ENCODE results near the gene SLAMF6.
"Not testable (repeated sequence)": the region's sequence is repeated elsewhere in the genome, so short reads cannot be mapped to it uniquely, and the experiment has no call there.

The SLAMF6 gene

GRCh38 chr1:160542303-160542945 lies 19.4 kb upstream of the SLAMF6 start:
- no peak for DNase-seq (ENCODE audit: low read depth in 2 of 2)

GRCh38 chr1:160541622-160542302 lies 18.7 kb upstream of the SLAMF6 start:
- DNase-seq (ENCODE audit: low read depth in 2 of 2) = no peak

DNA sequence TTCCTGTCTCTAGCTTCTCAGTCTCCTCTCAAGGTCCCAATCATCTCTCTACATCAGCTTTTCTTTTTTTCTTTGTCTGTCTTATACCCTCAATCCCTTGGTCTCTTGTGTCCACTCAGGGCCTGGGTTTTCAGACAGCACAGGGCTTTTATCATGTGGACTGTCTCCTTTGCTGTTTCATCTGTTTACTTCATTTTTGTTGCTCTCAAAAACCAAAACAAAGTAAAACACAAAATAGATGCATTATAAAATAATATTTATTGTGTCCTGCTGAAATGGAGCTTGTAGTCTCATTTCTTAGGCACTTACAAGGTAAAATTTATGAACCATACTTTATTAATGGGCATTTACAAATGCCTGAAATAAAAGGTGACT lies 17.8 kb upstream of the SLAMF6 start:
- DNase-seq (ENCODE audit: low read depth in 2 of 2) = no peak

DNA sequence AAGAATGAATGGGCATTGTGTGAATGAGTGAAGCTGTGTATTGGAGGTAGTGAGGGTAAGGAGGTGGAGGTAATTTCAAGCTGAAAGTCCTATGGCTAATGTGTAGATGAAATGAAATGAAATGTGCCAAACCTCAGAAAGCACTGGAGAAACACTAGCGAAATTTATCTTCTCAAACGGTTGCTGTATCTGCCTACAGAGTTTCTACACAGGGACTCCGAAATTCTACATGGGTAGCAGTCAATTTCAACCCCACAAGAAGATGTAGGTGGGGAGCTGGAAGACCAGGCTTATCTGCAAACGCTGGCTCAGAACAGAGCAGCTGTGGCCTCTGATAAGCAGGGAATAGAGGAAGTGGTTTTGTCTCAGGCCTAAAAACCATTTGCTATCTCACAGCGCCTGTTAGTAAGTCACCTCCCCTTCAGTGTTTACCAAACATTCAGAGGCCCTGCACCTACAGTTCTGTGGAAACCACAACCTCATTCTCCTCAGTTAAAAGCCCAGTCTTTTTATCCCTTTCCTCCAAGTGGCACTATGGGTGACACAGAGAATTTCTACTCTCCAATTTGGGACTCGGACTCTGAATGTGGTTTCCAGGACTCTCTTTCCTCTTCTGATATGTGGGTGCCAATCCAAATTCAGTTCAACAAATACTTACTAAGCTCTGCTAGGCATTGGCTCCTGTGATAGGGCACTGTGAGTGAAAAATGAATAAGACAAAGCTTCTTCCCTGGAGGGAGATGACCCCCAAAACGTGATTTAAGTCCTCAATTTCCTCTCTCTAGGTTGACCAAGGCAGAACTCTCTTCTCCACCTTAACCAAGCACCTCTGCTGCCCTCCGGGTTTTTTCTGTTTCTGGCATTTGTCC lies 17.2 kb upstream of the SLAMF6 start:
- no peak for DNase-seq (ENCODE audit: low read depth in 2 of 2)

GRCh38 chr1:160539684-160539989 lies 16.6 kb upstream of the SLAMF6 start:
- DNase-seq (ENCODE audit: low read depth in 2 of 2) = no peak

DNA sequence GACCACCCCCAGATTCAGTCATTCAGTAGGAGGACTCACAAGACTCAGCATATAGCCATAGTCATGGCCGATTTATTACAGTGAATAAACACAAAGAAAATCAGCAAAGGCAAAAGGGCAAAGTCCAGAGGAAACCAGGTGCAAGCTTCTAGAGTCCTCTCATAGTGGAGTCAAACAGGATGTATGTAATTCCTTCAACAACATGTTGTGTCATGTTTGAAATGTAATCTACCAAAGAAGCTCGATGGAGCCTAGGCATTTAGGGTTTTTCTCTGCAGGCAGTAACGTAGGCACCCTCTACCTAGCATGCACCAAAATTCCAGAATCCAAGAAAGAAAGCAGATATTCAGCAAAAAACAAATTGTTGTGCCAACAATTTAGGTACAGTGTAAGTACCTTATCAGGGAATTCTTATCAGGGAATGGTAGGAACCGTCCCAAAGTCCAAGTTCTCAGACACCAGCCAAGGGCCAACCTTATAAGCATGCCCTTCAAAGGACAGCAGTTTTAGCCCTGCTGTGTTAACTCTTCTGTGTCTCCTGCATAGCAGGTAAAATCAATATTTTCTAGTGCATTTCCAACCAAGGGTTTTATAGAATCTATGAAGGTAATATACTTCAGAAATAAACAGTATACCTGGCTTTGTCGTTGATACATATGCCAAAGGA lies 16.1 kb upstream of the SLAMF6 start:
- no peak for DNase-seq (ENCODE audit: low read depth in 2 of 2)

- DNase-seq (ENCODE audit: low read depth in 2 of 2) = no peak
Observed at GRCh38 chr1:160537714-160538665, 14.9 kb upstream of the SLAMF6 start.

DNA sequence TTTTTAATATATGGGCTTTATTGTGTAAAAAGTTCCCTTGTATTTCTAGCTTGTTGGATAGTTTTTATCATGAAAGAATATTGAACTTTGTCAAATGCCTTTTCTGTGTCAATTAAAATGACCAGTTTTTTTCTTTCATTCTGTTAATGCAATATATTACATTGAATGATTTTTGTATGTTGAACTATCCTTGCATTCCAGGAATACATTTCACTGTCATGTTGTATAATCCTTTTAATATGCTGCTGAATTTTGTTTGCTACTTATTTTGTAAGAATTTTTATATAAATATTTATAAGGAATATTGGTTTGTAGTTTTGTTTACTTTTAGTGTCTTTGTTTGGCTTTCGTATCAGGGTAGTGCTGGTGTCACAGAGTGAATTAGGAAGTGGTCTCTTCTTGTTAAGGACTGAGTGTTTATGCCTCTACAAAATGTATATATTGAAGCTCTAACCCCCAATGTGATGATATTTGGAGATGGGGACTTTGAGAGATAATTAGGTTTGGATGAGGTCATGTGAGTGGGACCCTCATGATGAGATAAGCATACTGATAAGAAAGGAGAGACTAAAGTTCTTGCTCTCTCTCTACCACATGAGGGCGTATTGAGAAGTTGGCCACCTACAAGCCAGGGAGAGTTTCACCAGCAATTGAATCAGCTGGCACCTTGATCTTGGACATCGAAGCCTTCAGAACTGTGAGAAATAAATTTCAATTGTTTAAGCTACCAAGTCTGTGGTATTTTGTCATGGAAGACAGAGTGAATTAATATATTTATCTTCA lies 12.0 kb upstream of the SLAMF6 start:
- no peak for DNase-seq (ENCODE audit: low read depth in 2 of 2)

- not testable (repeated sequence) for DNase-seq (ENCODE audit: low read depth in 2 of 2)
Observed at GRCh38 chr1:160532557-160532813, 9.4 kb upstream of the SLAMF6 start.

DNA sequence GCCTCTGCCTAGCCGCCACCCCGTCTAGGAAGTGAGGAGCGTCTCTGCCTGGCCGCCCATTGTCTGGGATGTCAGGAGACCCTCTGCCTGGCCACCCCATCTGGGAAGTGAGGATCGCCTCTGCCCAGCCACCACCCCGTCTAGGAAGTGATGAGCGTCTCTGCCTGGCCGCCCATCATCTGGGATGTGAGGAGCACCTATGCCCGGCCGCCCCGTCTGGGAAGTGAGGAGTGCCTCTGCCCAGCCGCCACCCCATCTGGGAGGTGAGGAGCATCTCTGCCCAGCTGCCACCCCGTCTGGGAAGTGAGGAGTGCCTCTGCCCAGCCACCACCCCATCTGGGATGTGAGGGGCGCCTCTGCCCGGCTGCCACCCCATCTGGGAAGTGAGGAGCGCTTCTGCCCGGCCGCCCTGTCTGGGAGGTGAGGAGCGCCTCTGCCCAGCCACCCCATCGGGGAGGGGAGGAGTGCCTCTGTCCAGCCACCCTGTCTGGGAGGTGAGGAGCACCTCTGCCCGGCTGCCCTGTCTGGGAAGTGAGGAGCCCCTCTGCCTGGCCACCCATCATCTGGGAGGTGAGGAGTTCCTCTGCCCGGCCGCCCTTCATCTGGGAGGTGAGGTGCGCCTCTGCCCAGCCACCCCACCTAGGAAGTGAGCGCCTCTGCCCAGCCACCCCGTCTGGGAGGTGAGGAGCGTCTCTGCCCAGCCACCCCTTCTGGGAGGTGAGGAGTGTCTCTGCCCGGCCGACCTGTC lies 8.9 kb upstream of the SLAMF6 start:
- DNase-seq (ENCODE audit: low read depth in 2 of 2) = not testable (repeated sequence)

DNA sequence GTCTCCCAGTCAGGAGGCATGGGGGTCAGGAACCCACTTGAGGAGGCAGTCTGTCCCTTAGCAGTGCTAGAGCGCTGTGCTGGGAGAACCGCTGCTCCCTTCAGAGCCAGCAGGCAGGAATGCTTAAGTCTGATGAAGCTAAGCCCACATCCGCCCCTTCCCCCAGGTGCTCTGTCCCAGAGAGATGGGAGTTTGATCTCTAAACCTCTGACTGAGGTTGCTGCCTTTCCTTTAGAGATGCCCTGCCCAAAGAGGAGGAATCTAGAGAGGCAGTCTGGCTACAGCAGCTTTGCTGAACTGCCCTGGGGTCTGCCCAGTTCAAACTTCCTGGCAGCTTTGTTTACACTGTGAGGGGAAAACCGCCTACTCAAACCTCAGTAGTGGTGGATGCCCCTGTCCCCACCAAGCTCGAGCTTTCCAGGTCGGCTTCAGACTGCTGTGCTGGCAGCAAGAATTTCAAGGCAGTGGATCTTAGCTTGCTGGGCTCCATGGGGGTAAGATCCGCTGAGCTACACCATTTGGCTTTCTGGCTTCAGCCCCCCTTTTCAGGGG lies 6.4 kb upstream of the SLAMF6 start:
- not testable (repeated sequence) for DNase-seq (ENCODE audit: low read depth in 2 of 2)

DNA sequence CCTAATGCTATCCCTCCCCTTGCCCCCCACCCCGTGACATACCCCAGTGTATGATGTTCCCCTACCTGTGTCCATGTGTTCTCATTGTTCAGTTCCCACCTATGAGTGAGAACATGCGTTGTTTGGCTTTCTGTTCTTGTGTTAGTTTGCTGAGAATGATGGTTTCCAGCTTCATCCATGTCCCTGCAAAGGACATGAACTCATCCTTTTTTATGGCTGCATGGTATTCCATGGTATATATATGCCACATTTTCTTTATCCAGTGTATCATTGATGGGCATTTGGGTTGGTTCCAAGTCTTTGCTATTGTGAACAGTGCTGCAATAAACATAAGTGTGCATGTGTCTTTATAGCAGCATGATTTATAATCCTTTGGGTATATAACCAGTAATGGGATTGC lies 734 bp upstream of the SLAMF6 start:
- not testable (repeated sequence) for DNase-seq (ENCODE audit: low read depth in 2 of 2)

GRCh38 chr1:160522136-160522535 lies 919 bp downstream of the SLAMF6 start:
- DNase-seq (ENCODE audit: low read depth in 2 of 2) = no peak

- no peak for DNase-seq (ENCODE audit: low read depth in 2 of 2)
Observed at GRCh38 chr1:160521554-160521953, 1.5 kb downstream of the SLAMF6 start.

DNA sequence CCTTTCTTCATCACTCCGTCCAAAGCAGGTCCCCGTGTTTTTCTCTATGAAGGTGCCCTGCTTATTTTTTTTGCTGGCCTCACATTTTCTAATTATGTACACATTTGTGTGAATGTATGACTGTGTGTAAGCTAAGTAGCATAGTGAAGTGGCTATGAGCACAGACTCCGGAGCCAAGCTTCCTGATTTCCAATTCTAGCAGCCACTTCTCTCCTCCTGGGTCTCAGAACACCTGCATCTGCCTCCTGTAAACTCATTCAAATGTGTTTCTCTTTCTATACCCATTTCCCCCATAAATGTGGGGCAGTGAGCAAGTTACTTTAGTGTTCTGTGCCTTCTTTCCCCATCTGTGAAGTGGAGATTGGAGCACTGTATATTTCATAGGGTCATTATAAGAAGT lies 2.1 kb downstream of the SLAMF6 start:
- DNase-seq (ENCODE audit: low read depth in 2 of 2) = no peak

GRCh38 chr1:160520582-160520981 lies 2.5 kb downstream of the SLAMF6 start:
- no peak for DNase-seq (ENCODE audit: low read depth in 2 of 2)

GRCh38 chr1:160519642-160520435 lies 3.2 kb downstream of the SLAMF6 start:
- DNase-seq (ENCODE audit: low read depth in 2 of 2) = no peak

DNA sequence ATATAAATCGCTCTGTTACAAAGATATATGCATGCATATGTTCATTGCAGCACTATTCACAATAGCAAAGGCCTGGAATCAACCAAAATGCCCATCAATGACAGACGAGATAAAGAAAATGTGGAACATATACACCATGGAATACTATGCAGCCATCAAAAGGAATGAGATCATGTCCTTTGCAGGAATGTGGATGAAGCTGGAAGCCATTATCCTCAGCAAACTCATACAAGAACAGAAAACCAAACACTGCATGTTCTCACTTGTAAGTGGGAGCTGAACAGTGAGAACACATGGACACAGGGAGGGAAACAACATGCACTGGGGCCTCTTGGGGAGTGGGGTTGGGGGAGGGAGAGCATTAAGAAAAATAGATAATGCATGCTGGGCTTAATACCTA lies 5.5 kb downstream of the SLAMF6 start:
- not testable (repeated sequence) for DNase-seq (ENCODE audit: low read depth in 2 of 2)

GRCh38 chr1:160515908-160516307 lies 7.1 kb downstream of the SLAMF6 start:
- DNase-seq (ENCODE audit: low read depth in 2 of 2) = not testable (repeated sequence)
